ENCODE measurements around the gene RTP2.

- TF ChIP-seq POLR2AphosphoS5 (IDR thresholded peaks at IDR 0.05; ENCODE audit: low read depth, low read length) (peak; percentile 27; the same call in 1 of the 2 replicates), EZH2 (IDR thresholded peaks at IDR 0.05) (no peak), CTCF (IDR thresholded peaks at IDR 0.05 in 2 of 3, conservative IDR thresholded peaks at IDR 0.05 in 1 of 3; ENCODE audit: borderline replicate concordance in 1 of 3, insufficient read depth in 1 of 3, low read depth in 2 of 3, low read length in 2 of 3) (peak in 2 of 3 experiments; percentile 96 to 99; a peak in 4 of 6 replicates), YY1 (IDR thresholded peaks at IDR 0.05; ENCODE audit: extremely low read depth, insufficient replicate concordance, low read depth, low read length) (peak; percentile 83), POLR2A (IDR thresholded peaks at IDR 0.05; ENCODE audit: borderline replicate concordance, extremely low read depth, insufficient read depth, insufficient read length) (no peak), ZNF274 (IDR thresholded peaks at IDR 0.05; ENCODE audit: low read depth, low read length) (no peak), SIN3A (IDR thresholded peaks at IDR 0.05; ENCODE audit: low read depth) (no peak), JUND (IDR thresholded peaks at IDR 0.05) (no peak), ZFX (IDR thresholded peaks at IDR 0.05) (0 out of 2 replicates have a peak, but pooled peaks have one; percentile 43), EZH2phosphoT487 (IDR thresholded peaks at IDR 0.05; ENCODE audit: borderline replicate concordance) (no peak), CEBPB (IDR thresholded peaks at IDR 0.05; ENCODE audit: low read depth) (no peak), EGR1 (IDR thresholded peaks at IDR 0.05; ENCODE audit: low read depth) (no peak), ATF3 (IDR thresholded peaks at IDR 0.05) (no peak), ZBTB33 (IDR thresholded peaks at IDR 0.05; ENCODE audit: extremely low read depth, insufficient replicate concordance, low read length) (no peak)
Measured at GRCh38 chr3:187739561-187740332, 37.4 kb upstream of the RTP2 start.
